PFSK-1 (cell line): ENCODE results near the gene FGA.

Source experiments
- FOXP2 ChIP-seq: optimal IDR thresholded peaks from 2 replicates; pipeline ENCODE3; 2011; ENCODE audit warnings: borderline replicate concordance, control low read depth, inconsistent platforms; ENCODE audit not compliant: insufficient read depth; ENCODE audit errors: extremely low read length, extremely low read depth
- POLR2AphosphoS5 ChIP-seq: IDR thresholded peaks from 2 replicates; pipeline ENCODE4 v1.6.1; 2012; ENCODE audit warnings: low read depth, mild to moderate bottlenecking, control low read depth, low read length, moderate library complexity
- REST ChIP-seq, 2 experiments: IDR thresholded peaks; 2 replicates each; pipeline versions ENCODE4 v1.6.1 to v1.8.0; 2011 to 2012; ENCODE audit warnings: low read depth in 2 of 2, low read length in 2 of 2, control low read depth in 1 of 2, inconsistent platforms in 1 of 2, mild to moderate bottlenecking in 1 of 2, moderate library complexity in 1 of 2; ENCODE audit not compliant: insufficient read depth in 1 of 2
- SIN3A ChIP-seq: IDR thresholded peaks from 2 replicates; pipeline ENCODE4 v1.6.1; 2012; ENCODE audit warnings: mild to moderate bottlenecking, low read length, moderate library complexity, borderline replicate concordance; ENCODE audit not compliant: insufficient read depth
- TAF1 ChIP-seq: IDR thresholded peaks from 2 replicates; pipeline ENCODE4 v1.6.1; 2012; ENCODE audit warnings: low read length, control low read depth, borderline replicate concordance; ENCODE audit not compliant: insufficient read depth

The FGA gene

GRCh38 chr4:154591890-154592289 is 1.3 kb upstream of the FGA start:
- TF ChIP-seq POLR2AphosphoS5: no peak
- TF ChIP-seq TAF1: no peak
- no peak for TF ChIP-seq SIN3A
- no peak for TF ChIP-seq REST (IDR thresholded peaks at IDR 0.05; ENCODE audit: insufficient read depth in 1 of 2, low read depth in 2 of 2, low read length in 2 of 2)
- TF ChIP-seq FOXP2: no peak

GRCh38 chr4:154589296-154590197 is 995 bp downstream of the FGA start:
- no peak for TF ChIP-seq REST (IDR thresholded peaks at IDR 0.05; ENCODE audit: insufficient read depth in 1 of 2, low read depth in 2 of 2, low read length in 2 of 2)
- TF ChIP-seq TAF1: no peak
- no peak for TF ChIP-seq POLR2AphosphoS5
- no peak for TF ChIP-seq FOXP2

GRCh38 chr4:154588198-154588597 is 2.3 kb downstream of the FGA start:
- TF ChIP-seq TAF1 (no peak), POLR2AphosphoS5 (no peak), REST (IDR thresholded peaks at IDR 0.05; ENCODE audit: insufficient read depth in 1 of 2, low read depth in 2 of 2, low read length in 2 of 2) (no peak), SIN3A (no peak)

GRCh38 chr4:154586296-154587033 is 4.1 kb downstream of the FGA start:
- TF ChIP-seq REST (IDR thresholded peaks at IDR 0.05; ENCODE audit: insufficient read depth in 1 of 2, low read depth in 2 of 2, low read length in 2 of 2) (no peak), POLR2AphosphoS5 (no peak), SIN3A (no peak), TAF1 (no peak), FOXP2 (no peak)
